ENCODE results near the gene GPC1.

DNA sequence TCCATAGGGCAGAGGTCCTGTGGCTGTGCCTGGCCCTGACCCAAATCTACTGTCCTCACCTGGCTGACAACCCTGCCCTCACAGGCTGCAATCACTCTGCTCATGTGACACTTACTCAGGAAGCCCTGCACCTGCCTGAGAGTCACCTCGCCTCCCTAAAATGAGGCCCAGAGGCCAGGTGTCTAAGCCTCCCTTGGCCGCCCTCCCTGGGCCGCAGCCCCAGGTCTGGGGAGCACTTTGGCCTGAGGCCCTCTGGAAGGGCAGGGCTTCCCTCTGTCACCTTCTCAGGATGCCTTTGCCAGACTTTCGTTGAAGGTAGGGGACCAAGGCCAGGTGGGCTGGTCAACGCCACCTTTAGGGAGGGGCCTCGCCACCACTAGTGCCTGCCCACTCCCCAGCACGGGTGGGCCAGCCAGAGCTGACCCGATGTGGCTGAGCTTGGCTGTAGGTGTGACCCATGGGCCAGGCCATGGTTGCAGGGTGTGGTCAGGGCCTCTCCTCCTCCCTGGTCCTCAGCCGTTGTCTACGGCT, 6.1 kb upstream of the GPC1 start:
- no peak for TF ChIP-seq TAF1 (IDR thresholded peaks at IDR 0.05; ENCODE audit: borderline replicate concordance, insufficient read depth, low read length)
- no peak for TF ChIP-seq POLR2AphosphoS5 (IDR thresholded peaks at IDR 0.05; ENCODE audit: low read depth, low read length)

All from PFSK-1 (cell line).